GM18951 (cell line): ENCODE data around the gene EGFR.

Experiments
- POLR2A ChIP-seq: IDR thresholded peaks from 4 replicates; pipeline ENCODE4 v1.6.1; 2011; ENCODE audit warnings: mild to moderate bottlenecking; ENCODE audit not compliant: insufficient read length, insufficient read depth; ENCODE audit errors: extremely low read depth
- in situ Hi-C: fragments of 300-500 bp; cut with MboI; formaldehyde crosslinking; loops from one replicate; pipeline ENCODE4 v1.12.0; 2022; ENCODE audit warnings: low sequenced_read_pairs, mixed read lengths, inconsistent platforms; ENCODE audit not compliant: unreplicated experiment

The EGFR gene

DNA sequence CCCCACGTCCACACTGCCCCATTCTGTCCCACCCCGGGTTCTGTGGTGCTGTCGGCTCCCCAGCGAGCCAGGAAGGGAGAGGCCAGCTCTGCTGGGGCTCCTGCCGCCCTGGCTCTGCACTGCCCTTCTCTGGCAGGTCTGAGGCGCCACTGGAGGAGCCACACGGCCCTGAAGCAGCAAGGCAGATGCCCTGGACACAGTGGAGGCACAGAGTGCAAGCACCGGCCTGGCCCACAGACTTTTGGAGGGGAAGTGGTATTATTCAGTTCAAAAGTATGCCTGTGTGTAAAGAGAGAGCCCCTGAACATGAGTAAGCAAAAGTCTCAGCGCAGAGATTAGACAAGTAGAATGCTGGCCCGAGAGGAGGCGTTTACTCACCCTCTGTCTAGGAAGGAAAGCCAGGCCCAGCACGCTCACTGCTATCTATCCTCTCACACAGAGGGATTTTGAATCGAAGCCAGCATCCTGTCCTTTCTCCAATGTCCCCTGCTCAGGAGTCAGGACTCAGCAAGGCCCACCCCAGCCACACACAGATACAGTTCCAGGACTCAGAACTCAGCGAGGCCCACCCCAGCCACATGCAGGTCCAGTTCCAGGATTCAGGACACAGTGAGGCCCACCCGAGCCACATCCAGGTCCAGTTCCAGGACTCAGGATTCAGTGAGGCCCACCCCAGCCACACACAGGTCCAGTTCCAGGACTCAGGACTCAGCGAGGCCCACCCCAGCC lies 115.0 kb downstream of the EGFR start:
- no peak for TF ChIP-seq POLR2A
- in situ Hi-C loops: no loop called here

DNA sequence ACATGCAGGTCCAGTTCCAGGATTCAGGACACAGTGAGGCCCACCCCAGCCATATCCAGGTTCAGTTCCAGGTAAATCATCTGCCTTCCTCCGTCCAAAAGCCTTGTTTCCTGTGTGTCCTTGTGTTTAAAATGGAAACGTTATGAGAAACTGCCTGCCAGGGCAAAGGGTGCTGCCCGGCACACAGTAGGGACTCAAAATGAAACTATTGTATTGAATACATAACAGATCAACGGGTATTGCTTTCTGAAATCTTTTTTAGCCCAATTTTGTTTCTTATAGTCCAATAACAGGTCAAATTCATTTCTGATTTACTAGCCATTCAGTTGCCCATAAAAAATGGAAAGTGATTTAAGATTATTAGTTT lies 115.5 kb downstream of the EGFR start:
- in situ Hi-C loops: no loop called here
- no peak for TF ChIP-seq POLR2A

DNA sequence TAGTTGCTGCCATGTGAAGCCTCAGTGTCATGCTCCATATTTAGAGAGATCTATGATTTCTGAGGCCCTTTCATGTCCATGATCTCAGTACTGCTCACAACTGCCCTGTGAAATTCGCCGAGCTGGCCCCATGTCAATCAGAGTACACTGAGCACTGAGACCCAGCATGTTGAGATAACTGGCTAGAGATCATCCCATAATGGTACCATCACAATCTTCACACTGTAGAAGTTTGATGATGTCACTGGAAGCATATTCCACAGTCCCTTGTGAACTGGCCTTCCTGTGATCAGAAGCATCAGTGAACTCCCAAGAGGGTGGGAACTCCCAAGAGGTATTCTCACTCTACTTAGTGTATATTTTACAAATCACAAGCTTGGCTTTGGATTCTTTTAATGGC lies 116.0 kb downstream of the EGFR start:
- TF ChIP-seq POLR2A: no peak
- in situ Hi-C loops: no loop called here

DNA sequence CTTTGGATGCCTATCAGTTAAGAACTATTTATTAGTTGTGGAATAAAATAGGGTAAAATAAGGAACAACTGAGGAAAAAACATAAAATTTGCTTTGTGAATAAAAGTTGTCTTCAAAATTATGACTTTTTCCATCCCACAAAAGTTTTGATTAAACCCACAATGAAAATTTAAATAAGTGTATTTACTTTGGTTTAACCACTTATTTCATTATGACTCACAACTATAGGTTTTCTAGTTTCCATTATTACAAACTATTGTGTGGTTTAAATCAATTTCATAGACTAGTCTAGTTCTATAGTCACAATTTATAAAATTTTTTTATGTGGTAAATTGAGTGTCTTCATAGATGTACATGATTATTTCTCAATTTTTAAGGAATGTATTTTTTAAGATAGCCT lies 116.6 kb downstream of the EGFR start:
- no peak for TF ChIP-seq POLR2A
- in situ Hi-C loops: no loop called here

DNA sequence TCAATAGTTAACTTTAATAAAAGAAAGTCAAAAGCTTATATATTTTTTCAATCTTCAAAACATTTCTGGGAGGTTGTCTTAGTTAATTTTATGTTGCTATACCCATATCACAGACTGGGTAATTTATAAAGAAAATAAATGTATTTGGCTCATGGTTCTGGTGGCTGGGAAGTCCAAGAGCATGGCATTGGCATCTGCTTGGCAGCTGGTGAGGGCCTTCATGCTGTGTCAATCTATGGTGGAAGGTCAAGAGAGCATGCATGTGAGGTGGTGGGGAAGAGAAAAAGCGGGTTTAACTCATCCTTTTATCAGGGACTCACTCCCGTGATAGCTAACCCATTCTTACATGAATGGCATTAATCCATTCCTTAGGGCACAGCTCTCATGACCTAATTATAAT lies 119.8 kb downstream of the EGFR start:
- in situ Hi-C loops: no loop called here

DNA sequence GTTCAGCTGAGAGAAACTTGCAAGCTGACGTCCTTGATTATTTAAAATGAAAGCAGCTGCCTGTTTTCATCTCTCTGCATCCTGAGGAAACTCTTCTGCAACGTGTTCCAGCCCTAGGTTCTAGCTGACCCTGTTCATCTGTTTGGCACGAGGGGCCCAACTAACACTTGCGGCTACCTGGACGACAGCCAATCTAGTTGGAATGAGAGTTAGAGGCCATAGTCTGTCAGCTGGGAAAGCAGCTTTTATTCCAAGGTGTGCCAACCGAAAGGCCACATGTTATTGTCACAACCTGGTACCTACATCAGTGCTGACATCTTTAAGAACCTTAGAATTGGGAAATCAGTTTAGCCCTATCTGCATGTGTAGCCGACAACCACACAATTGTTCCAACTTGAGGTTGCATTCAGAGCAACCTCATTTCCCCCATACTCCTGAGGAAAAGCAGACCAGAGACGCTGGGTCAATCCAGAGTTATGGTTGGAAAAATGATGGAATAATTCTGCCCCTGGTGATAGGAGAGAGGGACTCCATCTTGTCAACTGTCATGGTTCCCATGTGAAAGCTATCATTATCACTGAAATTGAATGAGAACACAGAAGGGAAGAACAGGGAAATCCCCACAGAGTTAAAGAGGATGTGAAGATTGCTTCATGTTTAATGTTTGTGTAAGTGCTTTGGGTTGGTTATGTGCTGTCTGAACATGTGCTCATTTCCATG lies 121.6 kb downstream of the EGFR start:
- in situ Hi-C loops: no loop called here

More for the DNA sequence above, 119.8 kb downstream of the EGFR start:
- TF ChIP-seq POLR2A: no peak

DNA sequence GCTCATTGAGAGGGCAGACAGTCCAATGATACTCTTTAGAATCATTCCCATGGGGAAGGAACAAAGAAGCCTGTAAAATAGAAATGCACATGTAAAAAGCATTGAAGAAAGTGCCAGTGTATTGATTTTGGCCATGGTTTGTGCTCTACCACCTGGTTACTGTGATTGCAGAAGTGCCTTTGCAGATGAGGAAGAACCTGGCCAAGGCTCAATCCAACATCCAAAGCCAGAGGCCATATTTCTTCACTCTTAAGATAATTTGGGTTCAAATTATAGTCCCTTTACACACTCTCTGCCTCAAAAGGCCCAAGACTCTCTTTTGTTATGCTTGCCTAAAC lies 122.1 kb downstream of the EGFR start:
- no peak for TF ChIP-seq POLR2A
- in situ Hi-C loops: no loop called here

More for the DNA sequence above, 121.6 kb downstream of the EGFR start:
- no peak for TF ChIP-seq POLR2A

DNA sequence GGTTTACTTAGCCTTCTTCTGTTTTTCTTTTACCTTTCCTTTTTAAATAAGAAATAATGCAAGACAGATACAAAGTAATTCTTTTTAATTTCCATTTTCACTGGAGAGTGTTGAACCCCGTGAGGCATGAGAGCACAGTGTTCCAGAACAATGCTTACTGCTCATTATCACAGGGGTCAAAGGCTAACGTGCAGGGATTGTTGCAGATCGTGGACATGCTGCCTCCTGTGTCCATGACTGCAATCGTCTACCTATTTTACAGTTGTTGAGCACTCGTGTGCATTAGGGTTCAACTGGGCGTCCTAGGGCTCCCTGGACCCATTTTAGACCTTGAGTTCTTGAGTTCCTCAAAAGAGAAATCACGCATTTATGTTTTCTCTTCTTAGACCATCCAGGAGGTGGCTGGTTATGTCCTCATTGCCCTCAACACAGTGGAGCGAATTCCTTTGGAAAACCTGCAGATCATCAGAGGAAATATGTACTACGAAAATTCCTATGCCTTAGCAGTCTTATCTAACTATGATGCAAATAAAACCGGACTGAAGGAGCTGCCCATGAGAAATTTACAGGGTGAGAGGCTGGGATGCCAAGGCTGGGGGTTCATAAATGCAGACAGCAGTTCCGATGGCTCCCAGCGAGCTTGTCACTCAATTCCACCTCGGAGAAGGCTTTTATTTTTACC lies 124.2 kb downstream of the EGFR start:
- TF ChIP-seq POLR2A: no peak
- in situ Hi-C loops: no loop called here

DNA sequence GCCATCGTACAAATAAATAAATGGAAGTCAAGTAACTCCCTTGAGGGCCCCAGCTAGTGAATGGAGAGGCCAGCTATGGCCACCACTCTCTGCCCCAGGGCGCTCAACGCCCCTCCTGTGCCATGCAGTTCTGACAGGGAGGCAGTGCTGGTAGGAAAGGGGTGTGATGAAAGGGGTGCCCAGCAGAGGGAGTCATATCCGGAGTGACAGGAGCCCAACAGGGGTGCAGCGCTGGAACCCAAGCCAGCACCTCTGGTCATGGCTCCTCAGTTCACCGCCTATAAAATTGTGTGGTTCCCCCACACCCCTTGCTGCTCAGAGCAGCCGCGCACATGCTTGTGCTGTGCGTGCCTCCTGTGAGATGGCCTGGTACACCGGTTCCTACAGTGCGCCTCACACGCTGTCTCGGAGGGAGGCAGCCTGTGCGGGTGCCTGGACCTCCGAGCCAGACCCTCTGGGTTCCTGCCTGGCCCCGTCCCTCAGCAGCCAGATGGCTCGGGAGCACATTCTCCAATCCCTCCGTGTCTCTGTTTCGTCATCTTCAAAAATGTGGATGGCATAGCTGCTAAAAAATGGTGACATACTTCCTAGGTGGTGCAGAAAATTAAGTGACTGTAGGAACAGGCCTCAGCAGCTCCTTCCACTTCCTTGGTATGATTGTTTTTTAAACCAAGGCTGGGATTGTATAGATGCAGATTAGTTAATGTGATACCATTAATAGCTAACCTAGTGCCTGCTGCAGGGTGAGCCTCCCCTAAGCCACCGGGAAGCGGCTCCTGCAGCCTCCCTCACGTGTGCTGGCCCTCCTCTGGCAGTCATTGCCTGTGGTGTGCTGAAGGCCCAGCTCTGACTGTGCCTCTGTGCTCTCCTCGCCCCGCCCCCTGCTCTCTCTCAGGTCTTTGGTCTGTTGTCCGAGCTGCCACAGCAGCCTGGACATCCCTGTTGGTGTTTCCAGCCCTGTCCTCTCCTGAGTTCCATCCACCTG lies 125.8 kb downstream of the EGFR start:
- no peak for TF ChIP-seq POLR2A
- in situ Hi-C loops: no loop called here

DNA sequence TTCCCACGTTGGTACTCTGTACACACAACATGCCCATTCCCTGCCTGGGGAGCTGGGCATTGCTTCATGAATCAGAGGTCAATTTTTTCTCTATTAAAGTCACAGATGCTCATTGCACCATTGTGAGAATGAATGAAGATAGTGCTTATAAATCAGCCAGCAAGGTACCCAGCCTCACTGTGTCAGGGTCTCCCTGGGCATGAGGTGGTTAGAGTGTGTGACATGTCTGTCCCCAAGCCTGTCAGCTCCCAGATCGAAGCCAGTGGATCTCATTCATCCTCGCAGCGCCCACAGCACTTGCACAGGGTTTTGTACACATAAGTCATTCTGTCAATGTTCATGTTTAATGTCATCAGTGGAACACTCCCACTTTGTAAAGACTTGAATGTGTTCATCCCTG lies 126.8 kb downstream of the EGFR start:
- TF ChIP-seq POLR2A: no peak
- in situ Hi-C loops: no loop called here

DNA sequence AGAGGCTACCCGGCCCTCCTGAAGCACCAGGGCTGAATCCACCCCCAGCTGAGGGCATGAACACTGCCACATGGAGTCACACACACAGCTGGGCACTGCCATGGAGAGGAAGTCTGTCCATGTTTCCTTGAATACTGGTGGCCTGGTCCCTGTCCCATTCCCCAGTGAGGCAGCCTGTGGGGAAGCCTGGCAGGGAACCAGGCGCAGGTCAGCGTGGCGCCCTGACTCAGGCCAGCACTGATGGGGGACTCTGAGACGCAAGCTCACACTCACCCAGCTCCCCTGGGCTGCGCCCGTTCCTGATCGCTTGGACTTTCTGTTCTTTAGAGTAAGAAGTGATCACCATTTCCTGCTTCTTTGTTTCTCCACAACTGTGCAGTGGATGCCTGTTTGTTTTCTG lies 128.3 kb downstream of the EGFR start:
- TF ChIP-seq POLR2A: no peak
- in situ Hi-C loops: no loop called here

DNA sequence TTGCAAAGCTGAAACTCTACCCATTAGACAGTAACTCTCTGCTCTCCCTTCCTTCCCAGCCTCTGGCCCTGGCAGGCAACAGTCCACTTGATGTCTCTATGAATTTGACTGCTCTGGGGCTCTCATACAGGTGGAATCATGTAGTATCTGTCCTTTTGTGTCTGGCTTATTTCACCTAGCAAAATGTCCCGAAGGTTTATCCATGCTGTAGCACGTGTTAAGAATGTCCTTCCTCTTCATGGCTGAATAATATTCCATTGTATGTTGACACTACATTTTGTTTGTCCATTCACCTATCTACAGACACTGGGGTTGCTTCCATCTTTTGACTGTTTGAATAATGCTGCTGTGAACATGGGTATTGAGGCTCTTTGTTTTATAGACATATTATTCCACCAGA lies 128.9 kb downstream of the EGFR start:
- no peak for TF ChIP-seq POLR2A
- in situ Hi-C loops: no loop called here

DNA sequence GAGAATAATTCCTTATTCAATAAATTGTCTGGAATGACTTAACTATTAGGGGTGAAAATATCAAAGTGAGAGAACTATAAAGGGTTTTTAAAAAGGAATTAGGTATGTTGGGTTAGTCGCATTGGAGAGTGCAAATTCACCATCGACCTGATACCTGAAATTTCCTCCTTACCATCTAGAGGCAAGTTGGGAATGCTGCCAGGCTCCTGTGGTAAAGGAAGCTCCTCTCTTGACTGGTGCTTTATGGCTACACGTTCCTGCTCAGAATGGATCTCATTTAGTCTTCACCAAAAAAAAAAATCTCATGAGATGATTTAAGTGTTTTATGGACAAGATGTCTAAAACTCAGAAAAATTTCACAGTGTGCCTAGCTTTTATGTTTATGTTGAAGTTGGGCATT lies 129.8 kb downstream of the EGFR start:
- in situ Hi-C loops: no loop called here
- TF ChIP-seq POLR2A: no peak

DNA sequence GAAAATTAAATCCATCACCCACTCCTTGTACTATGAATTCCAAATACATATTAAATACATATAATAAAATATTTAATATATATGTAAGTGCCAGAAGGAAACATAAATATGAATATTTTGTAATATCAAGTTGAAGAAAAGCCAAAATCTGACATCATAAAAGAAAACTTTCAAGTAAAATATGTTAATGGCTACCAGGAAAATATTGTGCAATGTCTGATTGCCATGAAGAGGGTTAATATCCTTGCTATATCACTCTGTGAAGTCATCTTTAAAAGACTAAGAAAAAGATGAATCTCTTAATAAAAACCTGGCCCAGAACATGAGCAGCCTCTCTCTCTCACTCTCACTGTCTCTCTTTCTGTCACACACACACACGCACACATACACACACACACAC lies 130.2 kb downstream of the EGFR start:
- in situ Hi-C loops: no loop called here

More for the DNA sequence above, 130.2 kb downstream of the EGFR start:
- TF ChIP-seq POLR2A: no peak
